Small intestine (tissue), 7 donors: Measurements from ENCODE around the gene VSNL1. TPM values are rescaled to one million over a fixed set of nuclear protein-coding genes. Genes with fewer than 3 reads are reported as not detected.

Experiments
- DNase-seq, 2 donors: peaks; one replicate each; pipeline versions ENCODE4 v3.0.0 to v3.0.0-alpha.2; 2013
- FAIRE-seq: peaks from 2 replicates; lab custom pipeline; 2012; peaks lifted over from hg19 to GRCh38; lab: Jason Lieb, UNC
- H3K27ac ChIP-seq, 3 donors: one replicate each; pipeline ENCODE4 v1.5.1; 2013; ENCODE audit warnings: low read length in 2 of 3, mild to moderate bottlenecking in 2 of 3, control low read depth in 1 of 3, inconsistent platforms in 1 of 3, low read depth in 1 of 3, moderate library complexity in 1 of 3
- H3K27me3 ChIP-seq, 3 donors: one replicate each; pipeline ENCODE4 v1.6.1; 2013; ENCODE audit warnings: low read length in 3 of 3, inconsistent platforms in 1 of 3; ENCODE audit not compliant: control insufficient read depth in 3 of 3, insufficient read depth in 3 of 3
- H3K36me3 ChIP-seq, 3 donors: one replicate each; pipeline ENCODE4 v1.6.1; 2013; ENCODE audit warnings: low read length in 3 of 3, inconsistent platforms in 1 of 3, low read depth in 1 of 3, mild to moderate bottlenecking in 1 of 3, moderate library complexity in 1 of 3; ENCODE audit not compliant: control insufficient read depth in 3 of 3, insufficient read depth in 2 of 3
- H3K4me1 ChIP-seq, 3 donors: one replicate each; pipeline ENCODE4 v1.6.1; 2013; ENCODE audit warnings: low read length in 2 of 3, inconsistent platforms in 1 of 3, low read depth in 1 of 3, mild to moderate bottlenecking in 1 of 3, moderate library complexity in 1 of 3; ENCODE audit not compliant: control insufficient read depth in 3 of 3, insufficient read depth in 2 of 3
- H3K4me3 ChIP-seq, 3 donors: one replicate each; pipeline ENCODE4 v1.5.1; 2013; ENCODE audit warnings: low read length in 3 of 3, control low read depth in 1 of 3, inconsistent platforms in 1 of 3, low read depth in 1 of 3, mild to moderate bottlenecking in 1 of 3, moderate library complexity in 1 of 3
- H3K9me3 ChIP-seq, 2 donors: one replicate each; pipeline ENCODE4 v1.6.1; 2013; ENCODE audit warnings: low read depth in 1 of 2, low read length in 1 of 2; ENCODE audit not compliant: control insufficient read depth in 2 of 2, insufficient read depth in 1 of 2
- WGBS, 3 donors: extraction: QIAGEN DNeasy Blood & Tissue Kit; methylation state at CpG; one replicate each; pipeline ENCODE4 v1.1.7; 2013; 5-methylcytosine and 5-hydroxymethylcytosine counted together
- polyA plus RNA-seq, 4 donors: library from polyadenylated mRNA; stranded (reverse) in 3 of 4; unstranded in 1 of 4; fragments of 200-250 nt in 3 of 4; fragments of 120-200 nt in 1 of 4; gene quantifications; one replicate each; pipeline versions ENCODE4 v1.2.1 to v1.2.3, GENCODE V29; 2013
- donor health status: healthy with polysubstance abuse.
- donor health status: control.
- donor health status: control.
- donor health status: Bipolar disorder and iron deficiency.
- donor health status: healthy.

VSNL1 gene
- polyA plus RNA-seq, 4 donors = 0.07 to 0.54 (median 0.16) TPM; not detected in 1

DNA sequence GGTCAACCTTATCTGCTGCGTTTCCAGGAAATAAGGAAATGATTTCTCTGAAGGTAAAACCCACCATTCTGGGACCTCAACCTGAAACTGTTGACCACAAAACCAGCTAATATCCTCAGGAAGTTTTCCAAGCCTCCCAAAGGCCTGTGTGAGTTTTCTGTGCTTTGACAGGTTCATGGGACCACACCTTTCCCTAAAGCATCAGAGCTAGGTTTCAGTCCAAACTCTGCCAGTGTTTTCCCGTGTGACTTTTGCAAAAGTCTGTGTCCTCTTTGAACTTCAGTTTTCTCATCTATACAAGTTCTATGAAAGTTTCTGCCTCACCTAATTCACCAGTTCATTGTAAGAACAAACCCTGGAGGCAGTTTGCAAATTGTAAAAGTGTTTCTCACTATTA lies 39.8 kb downstream of the VSNL1 start:
- H3K36me3 ChIP-seq = no peaks in the 10 kb centered on the region
- no peak overlapping the region for H3K4me3 ChIP-seq
- H3K4me1 ChIP-seq = peaks cover 0 to 4% (median 0%) of the 10 kb centered on the region in 3 donors
- FAIRE-seq (no peak), DNase-seq (no peak)
- no peak overlapping the region for H3K27ac ChIP-seq
- H3K9me3 ChIP-seq = no peaks in the 10 kb centered on the region
- 51 to 73% (median 62%) methylated on average over 2 of the region's 2 CpGs for WGBS, 3 donors
- H3K27me3 ChIP-seq = no peaks in the 10 kb centered on the region

DNA sequence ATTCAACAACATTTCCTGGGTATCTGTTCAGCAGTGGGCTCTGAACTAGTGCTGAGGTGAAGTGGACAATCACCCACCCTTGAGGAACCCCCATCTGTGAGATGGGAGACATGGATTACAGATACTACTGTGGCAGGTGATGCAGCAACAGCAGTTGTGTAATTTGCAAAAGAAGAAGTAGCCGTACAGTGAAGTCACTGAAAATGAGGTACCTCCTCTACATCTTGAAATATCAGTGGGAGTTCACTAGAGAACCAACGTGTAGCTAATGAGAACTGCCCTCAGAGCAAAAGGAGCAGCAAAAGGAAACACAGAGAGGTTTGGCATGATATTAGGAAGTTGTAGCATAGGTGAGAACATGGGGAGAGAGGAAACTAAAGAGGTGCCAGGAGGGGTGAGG lies 41.3 kb downstream of the VSNL1 start:
- Histone ChIP-seq H3K9me3 (no peaks in the 10 kb centered on the region), H3K4me3 (no peak overlapping the region), H3K36me3 (no peaks in the 10 kb centered on the region), H3K27ac (no peak overlapping the region), H3K4me1 (peaks cover 0 to 4% (median 0%) of the 10 kb centered on the region in 3 donors), H3K27me3 (no peaks in the 10 kb centered on the region)
- FAIRE-seq (no peak), DNase-seq (no peak)
- WGBS, 3 donors = 48 to 65% (median 60%) methylated on average over 2 of the region's 2 CpGs

DNA sequence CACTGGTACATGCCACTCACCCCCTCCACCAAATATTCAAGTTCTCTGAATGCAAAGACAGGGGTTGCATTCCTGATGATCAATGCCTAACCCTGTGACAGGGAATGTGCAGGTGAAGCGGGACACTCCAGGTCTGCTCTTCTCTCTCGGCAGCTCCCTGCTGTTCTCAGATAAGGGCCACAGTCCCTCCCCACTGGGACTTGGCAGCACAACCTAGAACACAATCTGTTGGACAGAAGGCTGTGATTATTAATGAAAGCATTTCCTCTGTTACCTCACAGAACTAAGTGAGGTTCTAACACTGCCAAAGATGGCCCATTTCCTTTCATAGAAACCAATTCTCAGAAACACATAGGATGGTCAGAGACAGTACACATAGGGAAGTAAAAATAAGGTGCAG lies 42.7 kb downstream of the VSNL1 start:
- Histone ChIP-seq H3K4me3 (no peak overlapping the region), H3K27ac (no peak overlapping the region), H3K27me3 (peaks cover 0 to 2% (median 0%) of the 10 kb centered on the region in 3 donors), H3K9me3 (no peaks in the 10 kb centered on the region), H3K36me3 (no peaks in the 10 kb centered on the region), H3K4me1 (peaks cover 0 to 4% (median 0%) of the 10 kb centered on the region in 3 donors)
- 23 to 69% (median 36%) methylated on average over 2 of the region's 2 CpGs for WGBS, 3 donors
- FAIRE-seq = no peak
- no peak for DNase-seq

DNA sequence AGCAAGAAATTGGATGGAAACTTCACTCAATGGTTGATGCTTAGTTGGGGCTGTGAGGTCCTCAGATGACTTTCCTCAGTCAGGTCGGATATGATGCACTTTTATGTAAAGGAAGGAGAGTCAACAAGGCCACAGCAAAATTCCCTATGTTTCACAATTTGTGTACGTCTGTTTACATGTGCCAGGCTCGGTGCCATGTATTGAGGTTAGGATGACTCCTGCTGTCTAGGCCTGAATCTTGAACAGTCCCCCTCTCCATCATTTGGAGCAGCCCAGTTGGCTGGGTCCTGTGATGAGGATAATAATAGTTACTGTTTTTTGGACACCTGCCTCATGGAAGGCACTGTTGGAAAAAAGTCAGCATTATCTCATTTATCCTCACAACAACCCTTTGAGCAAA lies 43.1 kb downstream of the VSNL1 start:
- WGBS, 3 donors = 73 to 78% (median 73%) methylated on average over 3 of the region's 3 CpGs
- Histone ChIP-seq H3K4me3 (no peak overlapping the region), H3K36me3 (no peaks in the 10 kb centered on the region), H3K9me3 (no peaks in the 10 kb centered on the region), H3K4me1 (peaks cover 0 to 4% (median 0%) of the 10 kb centered on the region in 3 donors), H3K27ac (no peak overlapping the region), H3K27me3 (peaks cover 0 to 2% (median 0%) of the 10 kb centered on the region in 3 donors)
- FAIRE-seq (no peak), DNase-seq (no peak)

DNA sequence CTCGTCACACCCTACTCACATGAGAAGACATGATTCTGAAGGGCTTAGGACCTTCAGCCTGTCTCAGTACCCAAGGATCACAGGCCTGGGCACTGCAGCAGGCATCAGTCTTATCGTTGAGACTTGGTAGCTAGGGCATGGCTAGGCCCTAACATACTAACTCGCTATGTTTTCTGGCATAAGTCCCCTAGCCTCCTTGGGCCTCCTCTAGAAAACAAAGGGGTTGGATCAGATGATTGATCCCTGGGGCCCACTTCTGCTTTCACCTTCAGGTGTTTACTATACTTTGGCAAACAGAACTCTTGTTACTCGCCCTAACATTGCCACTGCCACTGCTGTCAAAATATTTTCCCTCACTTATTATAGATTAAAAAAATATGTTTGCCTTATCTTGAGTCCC lies 44.2 kb downstream of the VSNL1 start:
- no peak overlapping the region for H3K27ac ChIP-seq
- H3K36me3 ChIP-seq = no peaks in the 10 kb centered on the region
- FAIRE-seq (no peak), DNase-seq (no peak)
- no peaks in the 10 kb centered on the region for H3K4me1 ChIP-seq
- no peak overlapping the region for H3K4me3 ChIP-seq
- peaks cover 0 to 2% (median 0%) of the 10 kb centered on the region in 3 donors for H3K27me3 ChIP-seq
- 61 to 74% (median 72%) methylated on average over 4 of the region's 4 CpGs for WGBS, 3 donors
- H3K9me3 ChIP-seq = no peaks in the 10 kb centered on the region

DNA sequence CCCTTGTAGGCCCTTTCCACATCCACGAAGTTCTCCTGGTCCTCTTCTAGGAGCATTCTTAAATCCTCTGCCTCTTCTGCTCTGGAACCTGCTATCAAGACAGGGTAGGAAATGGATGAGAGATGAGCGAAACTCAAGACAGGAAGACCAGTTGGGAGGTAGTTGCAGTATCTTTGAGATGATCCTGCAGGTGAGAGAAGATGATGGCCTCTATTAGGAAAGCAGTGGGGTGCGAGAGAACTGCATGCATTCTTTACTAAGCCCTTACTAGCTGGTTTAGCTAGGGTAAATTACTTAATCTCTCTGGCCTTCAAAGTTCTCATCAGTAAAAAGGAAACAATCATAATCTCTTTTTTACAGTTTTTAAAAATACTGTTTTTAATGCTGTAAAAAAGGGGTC lies 47.0 kb downstream of the VSNL1 start:
- DNase-seq = no peak
- H3K27me3 ChIP-seq = peaks cover 0 to 2% (median 0%) of the 10 kb centered on the region in 3 donors
- no peaks in the 10 kb centered on the region for H3K36me3 ChIP-seq
- no peak overlapping the region for H3K27ac ChIP-seq
- WGBS, 3 donors = 69 to 86% (median 72%) methylated on average over 3 of the region's 3 CpGs
- H3K4me3 ChIP-seq = no peak overlapping the region
- H3K4me1 ChIP-seq = no peaks in the 10 kb centered on the region
- FAIRE-seq = no peak
- no peaks in the 10 kb centered on the region for H3K9me3 ChIP-seq

DNA sequence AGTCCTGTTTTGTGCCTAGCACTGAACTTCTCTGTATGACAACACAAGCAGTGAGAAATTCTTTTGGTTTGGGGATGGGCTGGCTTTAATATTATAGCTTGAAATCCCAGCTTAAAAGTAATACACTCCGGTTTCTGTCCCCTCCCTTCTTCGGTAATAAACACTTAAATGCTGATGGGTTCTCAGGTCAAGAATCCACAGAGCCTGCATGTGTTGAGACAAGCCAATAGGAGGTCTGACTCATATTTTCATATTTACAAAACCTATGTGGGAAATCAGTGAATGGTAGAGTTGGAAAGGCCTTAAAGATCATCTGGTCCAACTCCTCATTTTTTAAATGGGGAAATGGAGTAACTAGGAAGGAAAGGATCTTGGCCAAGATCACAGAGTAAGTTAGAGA lies 47.5 kb downstream of the VSNL1 start:
- no peak overlapping the region for H3K27ac ChIP-seq
- H3K4me3 ChIP-seq = no peak overlapping the region
- peaks cover 0 to 2% (median 0%) of the 10 kb centered on the region in 3 donors for H3K27me3 ChIP-seq
- no peaks in the 10 kb centered on the region for H3K9me3 ChIP-seq
- DNase-seq = no peak
- 80 to 86% (median 83%) methylated on average over 2 of the region's 2 CpGs for WGBS, 3 donors
- no peaks in the 10 kb centered on the region for H3K4me1 ChIP-seq
- FAIRE-seq = no peak
- no peaks in the 10 kb centered on the region for H3K36me3 ChIP-seq

DNA sequence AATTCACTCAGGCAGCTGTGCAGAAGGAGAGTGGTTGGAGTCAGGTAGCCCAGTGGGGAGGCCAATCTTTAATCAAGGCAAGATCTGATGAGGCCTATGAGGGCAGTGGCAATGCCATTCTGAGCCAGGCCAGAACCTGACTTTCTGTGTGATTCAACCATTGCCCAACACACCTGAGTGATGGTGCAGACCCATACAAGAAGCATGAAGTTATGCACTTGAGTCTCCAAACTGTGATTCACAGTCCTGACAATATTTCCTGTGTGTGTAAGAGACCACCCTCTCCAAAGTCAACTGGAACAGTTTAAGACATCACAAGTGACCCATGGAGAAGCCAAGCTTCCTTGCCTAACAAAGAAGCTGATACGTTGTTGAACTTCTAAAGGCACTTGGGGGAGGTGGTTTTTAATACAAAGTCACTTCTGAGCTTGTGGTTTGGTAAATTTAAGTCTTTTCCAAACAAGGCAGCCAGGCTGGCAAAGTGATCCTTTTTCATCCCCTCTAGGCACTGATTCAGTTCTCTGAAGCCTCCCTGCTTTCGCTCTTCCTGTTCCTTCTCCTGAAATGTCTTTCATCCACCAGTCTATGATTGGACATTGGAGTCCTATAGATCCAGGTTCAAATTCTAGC lies 49.0 kb downstream of the VSNL1 start:
- H3K27ac ChIP-seq = no peak overlapping the region
- no peaks in the 10 kb centered on the region for H3K4me1 ChIP-seq
- FAIRE-seq = no peak
- H3K27me3 ChIP-seq = peaks cover 0 to 2% (median 0%) of the 10 kb centered on the region in 3 donors
- H3K9me3 ChIP-seq = no peaks in the 10 kb centered on the region
- no peaks in the 10 kb centered on the region for H3K36me3 ChIP-seq
- H3K4me3 ChIP-seq = no peak overlapping the region
- no peak for DNase-seq
- WGBS, 3 donors = 83 to 92% (median 88%) methylated on average over 2 of the region's 2 CpGs
